ENCODE measurements around the gene IDH3G.

DNA sequence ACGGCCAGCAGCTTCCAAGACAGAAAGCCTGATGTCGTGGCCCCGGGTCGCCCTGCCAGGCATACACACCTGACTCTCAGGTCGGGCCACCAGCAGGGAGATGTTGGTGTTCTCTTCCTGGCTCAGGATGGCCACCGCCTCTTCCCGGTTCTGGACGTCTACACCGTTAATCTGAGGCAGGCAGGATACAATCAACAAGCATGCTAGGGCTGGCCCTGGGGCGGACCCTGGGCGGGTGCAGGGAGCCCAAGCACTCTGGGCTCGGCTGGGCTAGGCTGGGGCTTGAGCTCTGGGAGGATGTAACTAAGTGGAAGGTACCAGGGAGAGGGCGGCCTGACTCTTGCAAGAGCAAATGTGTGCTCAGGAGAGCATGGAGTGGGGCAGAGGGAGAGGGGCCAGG lies 11.3 kb upstream of the IDH3G start:
- TF ChIP-seq, protein P1, sequence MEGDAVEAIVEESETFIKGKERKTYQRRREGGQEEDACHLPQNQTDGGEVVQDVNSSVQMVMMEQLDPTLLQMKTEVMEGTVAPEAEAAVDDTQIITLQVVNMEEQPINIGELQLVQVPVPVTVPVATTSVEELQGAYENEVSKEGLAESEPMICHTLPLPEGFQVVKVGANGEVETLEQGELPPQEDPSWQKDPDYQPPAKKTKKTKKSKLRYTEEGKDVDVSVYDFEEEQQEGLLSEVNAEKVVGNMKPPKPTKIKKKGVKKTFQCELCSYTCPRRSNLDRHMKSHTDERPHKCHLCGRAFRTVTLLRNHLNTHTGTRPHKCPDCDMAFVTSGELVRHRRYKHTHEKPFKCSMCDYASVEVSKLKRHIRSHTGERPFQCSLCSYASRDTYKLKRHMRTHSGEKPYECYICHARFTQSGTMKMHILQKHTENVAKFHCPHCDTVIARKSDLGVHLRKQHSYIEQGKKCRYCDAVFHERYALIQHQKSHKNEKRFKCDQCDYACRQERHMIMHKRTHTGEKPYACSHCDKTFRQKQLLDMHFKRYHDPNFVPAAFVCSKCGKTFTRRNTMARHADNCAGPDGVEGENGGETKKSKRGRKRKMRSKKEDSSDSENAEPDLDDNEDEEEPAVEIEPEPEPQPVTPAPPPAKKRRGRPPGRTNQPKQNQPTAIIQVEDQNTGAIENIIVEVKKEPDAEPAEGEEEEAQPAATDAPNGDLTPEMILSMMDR (IDR thresholded peaks at IDR 0.05) = no peak
- TF ChIP-seq POLR2A (IDR thresholded peaks at IDR 0.05) = no peak

Measured in testis (tissue), 2 donors.